Measurements from ENCODE around the gene AMOTL2.
A peak's percentile ranks its signal among the peaks of the same experiment; 100 is the strongest.

The AMOTL2 gene

GRCh38 chr3:134350861-134351311, 23.4 kb downstream of the AMOTL2 start:
- no peaks in the 10 kb centered on the region for H3K27me3 ChIP-seq (ENCODE audit: insufficient read depth, low read length, poor library complexity)
- H2BK120ac ChIP-seq (ENCODE audit: low read depth, low read length): no peak overlapping the region
- H2BK15ac ChIP-seq (replicated peaks; ENCODE audit: low read depth): no peak overlapping the region
- H4K8ac ChIP-seq (ENCODE audit: low read depth, low read length): no peak overlapping the region
- H2BK5ac ChIP-seq (ENCODE audit: low read length): no peak overlapping the region
- H3K18ac ChIP-seq (ENCODE audit: low read length): no peak overlapping the region
- H3K56ac ChIP-seq (ENCODE audit: low read length): no peak overlapping the region
- H2AK5ac ChIP-seq (ENCODE audit: low read length): no peak overlapping the region
- peaks cover 2% of the 10 kb centered on the region for H3K4me1 ChIP-seq (ENCODE audit: control insufficient read depth, low read depth, low read length)
- no peak overlapping the region for H4K5ac ChIP-seq (ENCODE audit: low read length)
- H3K27ac ChIP-seq (ENCODE audit: low read depth, low read length): no peak overlapping the region
- DNase-seq: peak; percentile 74
- H3K9ac ChIP-seq (ENCODE audit: low read length): no peak overlapping the region
- H3K36me3 ChIP-seq (ENCODE audit: control insufficient read depth, insufficient read depth, low read length): peaks cover 1% of the 10 kb centered on the region
- H3K4ac ChIP-seq (ENCODE audit: low read depth, low read length): no peak overlapping the region
- H3K4me3 ChIP-seq (ENCODE audit: low read length): no peak overlapping the region
- no peaks in the 10 kb centered on the region for H3K79me1 ChIP-seq (ENCODE audit: low read length)
- no peak overlapping the region for H3K4me2 ChIP-seq (ENCODE audit: low read length)
- H3K23ac ChIP-seq (ENCODE audit: low read length): no peak overlapping the region
- WGBS (ENCODE audit: extremely low coverage, insufficient coverage, low lambda C conversion rate): no CpG with 5 or more reads among the region's 4 CpGs
- no peaks in the 10 kb centered on the region for H3K79me2 ChIP-seq (ENCODE audit: control insufficient read depth, insufficient read depth, low read length)

GRCh38 chr3:134350266-134350665, 24.0 kb downstream of the AMOTL2 start:
- Histone ChIP-seq H3K79me1 (ENCODE audit: low read length) (no peaks in the 10 kb centered on the region), H3K27me3 (ENCODE audit: insufficient read depth, low read length, poor library complexity) (no peaks in the 10 kb centered on the region), H3K4me3 (ENCODE audit: low read length) (no peak overlapping the region), H2AK5ac (ENCODE audit: low read length) (no peak overlapping the region), H3K79me2 (ENCODE audit: control insufficient read depth, insufficient read depth, low read length) (no peaks in the 10 kb centered on the region), H3K36me3 (ENCODE audit: control insufficient read depth, insufficient read depth, low read length) (no peaks in the 10 kb centered on the region), H3K27ac (ENCODE audit: low read depth, low read length) (no peak overlapping the region), H2BK5ac (ENCODE audit: low read length) (no peak overlapping the region), H4K5ac (ENCODE audit: low read length) (no peak overlapping the region), H2BK120ac (ENCODE audit: low read depth, low read length) (no peak overlapping the region), H3K4ac (ENCODE audit: low read depth, low read length) (no peak overlapping the region), H3K4me2 (ENCODE audit: low read length) (no peak overlapping the region), H3K4me1 (ENCODE audit: control insufficient read depth, low read depth, low read length) (peaks cover 2% of the 10 kb centered on the region), H3K18ac (ENCODE audit: low read length) (no peak overlapping the region), H3K9ac (ENCODE audit: low read length) (no peak overlapping the region), H3K23ac (ENCODE audit: low read length) (no peak overlapping the region), H4K8ac (ENCODE audit: low read depth, low read length) (no peak overlapping the region), H3K56ac (ENCODE audit: low read length) (no peak overlapping the region), H2BK15ac (replicated peaks; ENCODE audit: low read depth) (no peak overlapping the region)
- DNase-seq: no peak
- WGBS (ENCODE audit: extremely low coverage, insufficient coverage, low lambda C conversion rate): no CpG with 5 or more reads among the region's 3 CpGs

GRCh38 chr3:134348524-134348923, 25.7 kb downstream of the AMOTL2 start:
- H3K27me3 ChIP-seq (ENCODE audit: insufficient read depth, low read length, poor library complexity): no peaks in the 10 kb centered on the region
- peaks cover 2% of the 10 kb centered on the region for H3K4me1 ChIP-seq (ENCODE audit: control insufficient read depth, low read depth, low read length)
- no peak overlapping the region for H2BK5ac ChIP-seq (ENCODE audit: low read length)
- no CpG with 5 or more reads among the region's 4 CpGs for WGBS (ENCODE audit: extremely low coverage, insufficient coverage, low lambda C conversion rate)
- H3K36me3 ChIP-seq (ENCODE audit: control insufficient read depth, insufficient read depth, low read length): no peaks in the 10 kb centered on the region
- H3K56ac ChIP-seq (ENCODE audit: low read length): peak overlapping the region; percentile 34
- H3K4me3 ChIP-seq (ENCODE audit: low read length): no peak overlapping the region
- no peaks in the 10 kb centered on the region for H3K79me1 ChIP-seq (ENCODE audit: low read length)
- no peaks in the 10 kb centered on the region for H3K79me2 ChIP-seq (ENCODE audit: control insufficient read depth, insufficient read depth, low read length)
- no peak overlapping the region for H3K4ac ChIP-seq (ENCODE audit: low read depth, low read length)
- no peak overlapping the region for H3K27ac ChIP-seq (ENCODE audit: low read depth, low read length)
- no peak overlapping the region for H3K18ac ChIP-seq (ENCODE audit: low read length)
- H3K9ac ChIP-seq (ENCODE audit: low read length): no peak overlapping the region
- H2BK120ac ChIP-seq (ENCODE audit: low read depth, low read length): no peak overlapping the region
- no peak overlapping the region for H3K4me2 ChIP-seq (ENCODE audit: low read length)
- no peak overlapping the region for H2AK5ac ChIP-seq (ENCODE audit: low read length)
- no peak overlapping the region for H4K8ac ChIP-seq (ENCODE audit: low read depth, low read length)
- no peak overlapping the region for H4K5ac ChIP-seq (ENCODE audit: low read length)
- peak; percentile 72 for DNase-seq
- no peak overlapping the region for H3K23ac ChIP-seq (ENCODE audit: low read length)
- no peak overlapping the region for H2BK15ac ChIP-seq (replicated peaks; ENCODE audit: low read depth)

- no peaks in the 10 kb centered on the region for H3K79me1 ChIP-seq (ENCODE audit: low read length)
- no peak overlapping the region for H3K27ac ChIP-seq (ENCODE audit: low read depth, low read length)
- no peak overlapping the region for H3K23ac ChIP-seq (ENCODE audit: low read length)
- H3K4ac ChIP-seq (ENCODE audit: low read depth, low read length): no peak overlapping the region
- no peaks in the 10 kb centered on the region for H3K27me3 ChIP-seq (ENCODE audit: insufficient read depth, low read length, poor library complexity)
- H2BK5ac ChIP-seq (ENCODE audit: low read length): no peak overlapping the region
- H3K36me3 ChIP-seq (ENCODE audit: control insufficient read depth, insufficient read depth, low read length): no peaks in the 10 kb centered on the region
- no peak overlapping the region for H4K5ac ChIP-seq (ENCODE audit: low read length)
- H3K4me3 ChIP-seq (ENCODE audit: low read length): no peak overlapping the region
- no CpG with 5 or more reads among the region's 3 CpGs for WGBS (ENCODE audit: extremely low coverage, insufficient coverage, low lambda C conversion rate)
- H3K4me2 ChIP-seq (ENCODE audit: low read length): no peak overlapping the region
- H4K8ac ChIP-seq (ENCODE audit: low read depth, low read length): no peak overlapping the region
- no peak overlapping the region for H2AK5ac ChIP-seq (ENCODE audit: low read length)
- H3K4me1 ChIP-seq (ENCODE audit: control insufficient read depth, low read depth, low read length): peaks cover 2% of the 10 kb centered on the region
- no peak for DNase-seq
- H3K9ac ChIP-seq (ENCODE audit: low read length): no peak overlapping the region
- H2BK15ac ChIP-seq (replicated peaks; ENCODE audit: low read depth): no peak overlapping the region
- H3K18ac ChIP-seq (ENCODE audit: low read length): no peak overlapping the region
- H2BK120ac ChIP-seq (ENCODE audit: low read depth, low read length): no peak overlapping the region
- H3K56ac ChIP-seq (ENCODE audit: low read length): no peak overlapping the region
- no peaks in the 10 kb centered on the region for H3K79me2 ChIP-seq (ENCODE audit: control insufficient read depth, insufficient read depth, low read length)
These were observed 26.7 kb downstream of the AMOTL2 start for GRCh38 chr3:134347551-134347950.

- Histone ChIP-seq H3K4ac (ENCODE audit: low read depth, low read length) (no peak overlapping the region), H2BK5ac (ENCODE audit: low read length) (no peak overlapping the region), H4K5ac (ENCODE audit: low read length) (no peak overlapping the region), H3K4me3 (ENCODE audit: low read length) (no peak overlapping the region), H3K79me1 (ENCODE audit: low read length) (no peaks in the 10 kb centered on the region), H3K79me2 (ENCODE audit: control insufficient read depth, insufficient read depth, low read length) (no peaks in the 10 kb centered on the region), H3K23ac (ENCODE audit: low read length) (no peak overlapping the region), H3K27me3 (ENCODE audit: insufficient read depth, low read length, poor library complexity) (no peaks in the 10 kb centered on the region), H3K36me3 (ENCODE audit: control insufficient read depth, insufficient read depth, low read length) (no peaks in the 10 kb centered on the region), H2BK15ac (replicated peaks; ENCODE audit: low read depth) (no peak overlapping the region), H4K8ac (ENCODE audit: low read depth, low read length) (no peak overlapping the region), H3K4me2 (ENCODE audit: low read length) (no peak overlapping the region), H3K56ac (ENCODE audit: low read length) (no peak overlapping the region), H3K18ac (ENCODE audit: low read length) (no peak overlapping the region), H3K9ac (ENCODE audit: low read length) (no peak overlapping the region), H3K4me1 (ENCODE audit: control insufficient read depth, low read depth, low read length) (peaks cover 2% of the 10 kb centered on the region), H2AK5ac (ENCODE audit: low read length) (no peak overlapping the region), H2BK120ac (ENCODE audit: low read depth, low read length) (no peak overlapping the region), H3K27ac (ENCODE audit: low read depth, low read length) (no peak overlapping the region)
- DNase-seq: no peak
- no CpG with 5 or more reads among the region's 1 CpG for WGBS (ENCODE audit: extremely low coverage, insufficient coverage, low lambda C conversion rate)
These were observed 27.5 kb downstream of the AMOTL2 start for GRCh38 chr3:134346744-134347143.

GRCh38 chr3:134345202-134345601, 29.0 kb downstream of the AMOTL2 start:
- no peak overlapping the region for H2BK120ac ChIP-seq (ENCODE audit: low read depth, low read length)
- no peak overlapping the region for H3K23ac ChIP-seq (ENCODE audit: low read length)
- no peaks in the 10 kb centered on the region for H3K4me1 ChIP-seq (ENCODE audit: control insufficient read depth, low read depth, low read length)
- H3K79me1 ChIP-seq (ENCODE audit: low read length): no peaks in the 10 kb centered on the region
- no peak overlapping the region for H4K8ac ChIP-seq (ENCODE audit: low read depth, low read length)
- no peaks in the 10 kb centered on the region for H3K36me3 ChIP-seq (ENCODE audit: control insufficient read depth, insufficient read depth, low read length)
- no peak overlapping the region for H3K4ac ChIP-seq (ENCODE audit: low read depth, low read length)
- H3K56ac ChIP-seq (ENCODE audit: low read length): no peak overlapping the region
- H2BK5ac ChIP-seq (ENCODE audit: low read length): no peak overlapping the region
- H3K4me2 ChIP-seq (ENCODE audit: low read length): no peak overlapping the region
- H3K18ac ChIP-seq (ENCODE audit: low read length): no peak overlapping the region
- no CpG with 5 or more reads among the region's 1 CpG for WGBS (ENCODE audit: extremely low coverage, insufficient coverage, low lambda C conversion rate)
- no peaks in the 10 kb centered on the region for H3K79me2 ChIP-seq (ENCODE audit: control insufficient read depth, insufficient read depth, low read length)
- H4K5ac ChIP-seq (ENCODE audit: low read length): no peak overlapping the region
- no peak overlapping the region for H3K27ac ChIP-seq (ENCODE audit: low read depth, low read length)
- no peak overlapping the region for H2BK15ac ChIP-seq (replicated peaks; ENCODE audit: low read depth)
- no peak overlapping the region for H3K9ac ChIP-seq (ENCODE audit: low read length)
- H2AK5ac ChIP-seq (ENCODE audit: low read length): no peak overlapping the region
- DNase-seq: no peak
- no peaks in the 10 kb centered on the region for H3K27me3 ChIP-seq (ENCODE audit: insufficient read depth, low read length, poor library complexity)
- no peak overlapping the region for H3K4me3 ChIP-seq (ENCODE audit: low read length)

All from mesendoderm (in vitro differentiated cells).